Testis (tissue), 2 donors: ENCODE data around the gene PHLDB3.

ENCODE experiments used
- CTCF ChIP-seq, 3 experiments: fragments of 450-650 bp in 2 of 3; fragments of 200-600 bp in 1 of 3; sonication (generic) in 1 of 3; IDR thresholded peaks; one replicate each; pipeline ENCODE4 v1.5.1; 2016 to 2019; ENCODE audit warnings: antibody characterized with exemption in 3 of 3, mild to moderate bottlenecking in 2 of 3, moderate library complexity in 1 of 3
- POLR2A ChIP-seq: fragments of 450-650 bp; IDR thresholded peaks from one replicate; pipeline ENCODE4 v1.6.1; 2017; ENCODE audit warnings: antibody characterized with exemption, mild to moderate bottlenecking, moderate library complexity

GRCh38 chr19:43510713-43511112, 6.2 kb upstream of the PHLDB3 start:
- TF ChIP-seq CTCF (IDR thresholded peaks at IDR 0.05), result no peak
- no peak for TF ChIP-seq POLR2A
